PFSK-1 (cell line): ENCODE data around the gene PAAF1.

Source experiments
- FOXP2 ChIP-seq: optimal IDR thresholded peaks from 2 replicates; pipeline ENCODE3; 2011; ENCODE audit warnings: borderline replicate concordance, control low read depth, inconsistent platforms; ENCODE audit not compliant: insufficient read depth; ENCODE audit errors: extremely low read length, extremely low read depth
- POLR2AphosphoS5 ChIP-seq: IDR thresholded peaks from 2 replicates; pipeline ENCODE4 v1.6.1; 2012; ENCODE audit warnings: low read depth, mild to moderate bottlenecking, control low read depth, low read length, moderate library complexity
- REST ChIP-seq, 2 experiments: IDR thresholded peaks; 2 replicates each; pipeline versions ENCODE4 v1.6.1 to v1.8.0; 2011 to 2012; ENCODE audit warnings: low read depth in 2 of 2, low read length in 2 of 2, control low read depth in 1 of 2, inconsistent platforms in 1 of 2, mild to moderate bottlenecking in 1 of 2, moderate library complexity in 1 of 2; ENCODE audit not compliant: insufficient read depth in 1 of 2
- SIN3A ChIP-seq: IDR thresholded peaks from 2 replicates; pipeline ENCODE4 v1.6.1; 2012; ENCODE audit warnings: mild to moderate bottlenecking, low read length, moderate library complexity, borderline replicate concordance; ENCODE audit not compliant: insufficient read depth
- TAF1 ChIP-seq: IDR thresholded peaks from 2 replicates; pipeline ENCODE4 v1.6.1; 2012; ENCODE audit warnings: low read length, control low read depth, borderline replicate concordance; ENCODE audit not compliant: insufficient read depth

GRCh38 chr11:73902303-73902702, 25.5 kb downstream of the PAAF1 start:
- no peak for TF ChIP-seq REST (IDR thresholded peaks at IDR 0.05; ENCODE audit: insufficient read depth in 1 of 2, low read depth in 2 of 2, low read length in 2 of 2)
- no peak for TF ChIP-seq SIN3A
- TF ChIP-seq TAF1 = no peak
- no peak for TF ChIP-seq POLR2AphosphoS5
- no peak for TF ChIP-seq FOXP2
